Type B pancreatic cell (in vitro differentiated cells): ENCODE measurements around the gene CLASP1. TPM values are rescaled to one million over a fixed set of nuclear protein-coding genes. Genes with fewer than 3 reads are reported as not detected.

Experiments
- DNase-seq: peaks from one replicate; pipeline ENCODE4 v3.0.0; 2021; ENCODE audit warnings: mixed read lengths; ENCODE audit not compliant: unreplicated experiment; ENCODE audit errors: extremely low spot score
- H3K27ac Mint-ChIP-seq: 2 replicates; pipeline ENCODE4 v1.8.0; 2021; ENCODE audit warnings: mild to moderate bottlenecking, mixed read lengths
- H3K27me3 Mint-ChIP-seq: 2 replicates; pipeline ENCODE4 v1.8.0; 2021; ENCODE audit warnings: mixed read lengths
- H3K36me3 Mint-ChIP-seq: 2 replicates; pipeline ENCODE4 v1.8.0; 2021; ENCODE audit warnings: mixed read lengths
- H3K4me1 Mint-ChIP-seq: one replicate; pipeline ENCODE4 v1.8.0; 2021; ENCODE audit warnings: mixed read lengths; ENCODE audit not compliant: unreplicated experiment
- H3K4me3 Mint-ChIP-seq: 2 replicates; pipeline ENCODE4 v1.8.0; 2021; ENCODE audit warnings: mild to moderate bottlenecking, mixed read lengths
- H3K9me3 Mint-ChIP-seq: 2 replicates; pipeline ENCODE4 v1.8.0; 2021; ENCODE audit warnings: mixed read lengths
- long read RNA-seq: library from polyadenylated mRNA; unstranded; transcript quantifications from one replicate; pipeline ENCODE4 v2.0.0, GENCODE V29; 2020
- total RNA-seq: library from RNA; stranded (reverse); gene quantifications from 2 replicates; pipeline ENCODE4 v1.2.1, GENCODE V29; 2021; ENCODE audit warnings: low replicate concordance
- TF ChIP-seq, protein P1 (sequence below): fragments of 200-600 bp; sonication (generic); conservative IDR thresholded peaks from 2 replicates; pipeline ENCODE4 v1.5.0; 2021; ENCODE audit warnings: antibody characterized with exemption, mild to moderate bottlenecking

CLASP1 gene
- total RNA-seq, result 42.7 and 74.6 TPM in 2 replicates
- long read RNA-seq, partial matches to known transcripts, result 4 of 13 reads
- long read RNA-seq, other reads (novel, unspliced or antisense), result 9 of 13 reads

DNA sequence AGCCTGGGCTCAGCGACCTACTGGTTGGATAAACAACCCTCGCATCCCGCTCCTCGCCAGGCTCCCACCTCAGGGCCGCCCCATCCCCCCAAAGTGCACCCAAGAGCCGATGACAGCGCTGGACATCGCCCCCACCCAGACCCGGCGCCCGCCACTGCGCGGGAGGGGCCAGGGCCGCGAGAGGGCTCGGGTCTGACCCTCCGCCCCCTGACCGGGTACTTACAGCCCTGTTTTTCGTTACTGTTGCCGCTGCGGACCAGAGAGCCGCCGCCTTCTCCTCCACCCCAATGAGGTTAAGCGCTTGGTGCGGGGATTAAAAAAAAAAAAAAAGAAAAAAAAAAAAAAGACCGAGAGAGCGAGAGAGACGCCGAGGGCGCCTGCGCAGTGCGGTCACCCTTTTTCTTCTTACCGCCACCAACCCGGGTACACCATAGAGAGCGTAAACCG is at the start of gene CLASP1:
TSS of gene CLASP1 (minus strand) at position 314 of the 447 bp plus-strand sequence. CDS start 43,567 bp downstream, outside the sequence.
- TF ChIP-seq, protein P1, sequence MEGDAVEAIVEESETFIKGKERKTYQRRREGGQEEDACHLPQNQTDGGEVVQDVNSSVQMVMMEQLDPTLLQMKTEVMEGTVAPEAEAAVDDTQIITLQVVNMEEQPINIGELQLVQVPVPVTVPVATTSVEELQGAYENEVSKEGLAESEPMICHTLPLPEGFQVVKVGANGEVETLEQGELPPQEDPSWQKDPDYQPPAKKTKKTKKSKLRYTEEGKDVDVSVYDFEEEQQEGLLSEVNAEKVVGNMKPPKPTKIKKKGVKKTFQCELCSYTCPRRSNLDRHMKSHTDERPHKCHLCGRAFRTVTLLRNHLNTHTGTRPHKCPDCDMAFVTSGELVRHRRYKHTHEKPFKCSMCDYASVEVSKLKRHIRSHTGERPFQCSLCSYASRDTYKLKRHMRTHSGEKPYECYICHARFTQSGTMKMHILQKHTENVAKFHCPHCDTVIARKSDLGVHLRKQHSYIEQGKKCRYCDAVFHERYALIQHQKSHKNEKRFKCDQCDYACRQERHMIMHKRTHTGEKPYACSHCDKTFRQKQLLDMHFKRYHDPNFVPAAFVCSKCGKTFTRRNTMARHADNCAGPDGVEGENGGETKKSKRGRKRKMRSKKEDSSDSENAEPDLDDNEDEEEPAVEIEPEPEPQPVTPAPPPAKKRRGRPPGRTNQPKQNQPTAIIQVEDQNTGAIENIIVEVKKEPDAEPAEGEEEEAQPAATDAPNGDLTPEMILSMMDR, result no peak
- no peaks in the 10 kb centered on the region for H3K9me3 Mint-ChIP-seq
- peak within 1 kb of the TSS; percentile 99 for H3K27ac Mint-ChIP-seq
- H3K27me3 Mint-ChIP-seq, result no peaks in the 10 kb centered on the region
- peaks cover 7% of the 10 kb centered on the region for H3K36me3 Mint-ChIP-seq
- DNase-seq, result peak; percentile 75
- H3K4me1 Mint-ChIP-seq, result peaks cover 29% of the 10 kb centered on the region
- peak within 1 kb of the TSS; percentile 98 for H3K4me3 Mint-ChIP-seq

DNA sequence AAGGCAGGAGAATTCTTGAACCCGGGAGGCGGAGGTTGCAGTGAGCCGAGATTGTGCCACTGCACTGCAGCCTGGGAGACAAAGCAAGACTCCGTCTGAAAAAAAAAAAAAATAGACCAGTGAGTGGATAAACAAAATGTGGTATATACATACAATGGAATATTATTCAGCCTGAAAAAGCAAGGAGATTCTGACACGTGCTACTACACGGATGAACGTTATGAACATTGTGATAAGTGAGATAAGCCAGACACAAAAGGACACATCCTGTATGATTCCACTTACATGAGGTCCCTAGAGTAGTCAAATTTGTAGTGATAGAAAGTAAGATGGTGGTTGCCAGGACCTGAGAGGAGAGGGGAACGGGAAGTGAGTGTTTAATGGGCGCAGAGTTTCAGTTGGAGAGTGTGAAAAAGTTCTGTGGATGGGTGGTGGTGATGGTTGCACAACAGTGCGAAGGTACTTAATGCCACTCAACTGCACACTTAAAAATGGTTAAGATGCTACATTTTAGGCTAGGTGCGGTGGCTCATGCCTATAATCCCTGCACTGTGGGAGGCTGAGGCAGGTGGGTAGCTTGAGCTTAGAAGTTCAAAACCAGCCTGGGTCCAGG is 49.2 kb upstream of the CLASP1 start:
- Mint-ChIP-seq H3K9me3 (no peaks in the 10 kb centered on the region), H3K4me3 (peak overlapping the region; percentile 2), H3K27ac (peak overlapping the region; percentile 59), H3K36me3 (no peaks in the 10 kb centered on the region), H3K4me1 (peaks cover 18% of the 10 kb centered on the region), H3K27me3 (no peaks in the 10 kb centered on the region)
- DNase-seq, result no peak
- TF ChIP-seq, protein P1, result no peak

DNA sequence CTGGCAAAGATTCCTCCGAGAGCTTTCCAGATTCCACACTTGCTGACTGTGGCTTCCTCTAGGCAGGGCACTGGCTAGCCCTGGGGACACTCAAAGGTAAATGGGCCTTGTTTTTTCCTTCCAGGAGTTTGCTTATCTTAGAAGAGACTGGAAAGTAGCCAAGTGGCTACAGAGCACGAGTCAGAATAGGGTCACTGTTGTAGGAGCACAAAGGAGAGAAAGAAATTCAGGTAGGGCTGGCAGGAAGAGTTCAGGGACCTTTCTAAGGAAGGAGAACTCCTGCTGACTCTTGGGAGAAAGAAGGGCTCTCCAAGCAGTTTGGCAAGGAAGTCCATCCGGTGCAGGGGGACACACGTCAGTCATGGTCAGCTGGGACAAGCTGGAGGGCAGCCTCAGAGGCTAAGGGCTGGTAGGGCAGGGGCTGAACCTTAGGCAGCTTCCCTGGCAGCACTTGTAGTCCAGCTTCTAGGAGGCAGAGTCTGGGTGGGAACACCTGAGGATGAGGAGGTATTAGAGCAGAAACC is 47.9 kb upstream of the CLASP1 start:
- no peak overlapping the region for H3K4me3 Mint-ChIP-seq
- H3K9me3 Mint-ChIP-seq, result no peaks in the 10 kb centered on the region
- no peak for DNase-seq
- peak overlapping the region; percentile 67 for H3K27ac Mint-ChIP-seq
- H3K4me1 Mint-ChIP-seq, result peaks cover 18% of the 10 kb centered on the region
- TF ChIP-seq, protein P1, result no peak
- no peaks in the 10 kb centered on the region for H3K27me3 Mint-ChIP-seq
- H3K36me3 Mint-ChIP-seq, result no peaks in the 10 kb centered on the region

DNA sequence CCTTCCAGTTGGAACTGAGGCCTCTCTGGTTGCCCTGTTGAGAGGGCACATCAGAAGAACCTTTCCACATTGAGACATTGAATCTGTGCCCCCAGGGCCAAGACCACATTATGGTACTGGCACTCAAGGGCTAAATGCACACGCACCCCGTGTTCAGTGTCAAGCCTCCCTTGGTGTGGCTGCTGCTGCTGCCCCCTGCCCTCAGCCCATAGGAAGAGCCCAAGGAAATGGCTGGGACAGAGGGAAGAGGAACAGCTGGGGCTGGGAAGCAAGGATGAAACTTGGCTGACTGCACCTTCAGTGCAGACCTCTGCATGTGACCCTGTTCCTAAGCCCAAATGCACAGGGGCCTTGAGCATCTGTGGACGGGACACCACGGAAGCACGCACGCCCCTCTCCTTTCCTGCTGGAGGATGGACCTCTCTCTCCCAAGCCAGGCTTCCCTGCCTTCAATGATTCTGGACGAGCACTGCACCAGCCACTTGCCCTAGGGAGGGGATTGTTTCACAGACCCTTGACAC is 47.2 kb upstream of the CLASP1 start:
- Mint-ChIP-seq H3K27ac (no peak overlapping the region), H3K4me3 (no peak overlapping the region), H3K9me3 (no peaks in the 10 kb centered on the region), H3K27me3 (no peaks in the 10 kb centered on the region), H3K4me1 (peaks cover 18% of the 10 kb centered on the region), H3K36me3 (no peaks in the 10 kb centered on the region)
- DNase-seq, result no peak
- TF ChIP-seq, protein P1, result no peak

DNA sequence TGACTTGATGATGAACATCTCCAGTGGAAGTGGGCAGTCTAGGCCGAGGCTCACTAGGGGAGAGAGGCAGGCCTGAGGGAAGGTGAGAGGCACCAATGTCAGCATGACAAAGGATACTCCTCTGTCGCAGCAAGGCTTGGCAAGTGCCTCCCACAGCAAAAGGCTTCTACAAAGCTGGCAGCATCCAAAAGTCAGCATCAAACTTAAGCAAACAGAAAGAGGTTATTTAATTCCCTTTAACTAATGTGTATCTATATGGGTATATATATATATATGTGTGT is 45.8 kb upstream of the CLASP1 start:
- TF ChIP-seq, protein P1, result no peak
- H3K27ac Mint-ChIP-seq, result peak overlapping the region; percentile 70
- H3K9me3 Mint-ChIP-seq, result no peaks in the 10 kb centered on the region
- peaks cover 19% of the 10 kb centered on the region for H3K4me1 Mint-ChIP-seq
- DNase-seq, result no peak
- no peaks in the 10 kb centered on the region for H3K36me3 Mint-ChIP-seq
- H3K27me3 Mint-ChIP-seq, result no peaks in the 10 kb centered on the region
- no peak overlapping the region for H3K4me3 Mint-ChIP-seq
